CD4-positive, alpha-beta T cell treated with Interleukin-4 for 4 hours (primary cell): ENCODE results near the gene LRRC42.
"Not testable (repeated sequence)": the region's sequence is repeated elsewhere in the genome, so short reads cannot be mapped to it uniquely, and the experiment has no call there.

ENCODE experiments used
- DNase-seq: peaks from one replicate; pipeline ENCODE4 v3.0.0-alpha.2; 2020

Gene LRRC42

DNA sequence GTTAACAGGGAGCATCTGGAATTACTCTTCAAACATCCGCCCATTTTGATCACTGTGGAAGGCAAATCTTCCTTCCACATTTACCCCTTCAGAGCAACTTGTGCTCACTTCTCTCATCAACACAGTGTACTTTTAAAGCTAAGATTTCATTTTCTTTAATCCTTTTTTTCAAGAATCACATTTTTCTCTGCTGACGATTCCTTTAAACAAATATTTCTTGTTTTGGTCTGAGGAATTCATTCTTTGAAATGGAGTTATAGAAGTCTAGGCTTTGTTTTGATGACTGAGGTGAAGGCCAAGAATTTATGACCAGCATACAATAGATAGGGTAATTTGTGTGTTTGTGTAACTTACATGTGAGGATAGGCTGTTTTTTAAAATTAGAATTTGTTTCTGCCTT lies 25.6 kb downstream of the LRRC42 start:
- no peak for DNase-seq

DNA sequence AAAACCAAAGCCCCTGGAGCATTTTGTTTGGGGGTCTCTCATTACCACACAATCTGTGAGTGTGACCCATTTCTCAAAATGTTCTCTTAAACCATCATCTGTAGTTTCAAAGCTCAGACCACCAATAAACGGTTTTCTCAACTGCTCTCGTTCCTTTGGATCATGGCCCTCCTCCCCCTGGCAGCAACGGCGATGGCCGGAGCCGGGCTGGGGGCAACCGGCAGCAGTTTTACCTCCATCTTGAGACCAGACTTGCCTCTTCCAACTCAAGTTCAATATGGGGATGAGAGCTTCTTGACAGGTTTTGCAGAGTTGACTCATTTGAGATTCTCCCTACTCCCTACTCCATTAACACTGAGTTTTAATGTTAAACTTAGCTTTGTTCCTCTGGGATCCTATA lies 29.7 kb downstream of the LRRC42 start:
- DNase-seq = no peak

DNA sequence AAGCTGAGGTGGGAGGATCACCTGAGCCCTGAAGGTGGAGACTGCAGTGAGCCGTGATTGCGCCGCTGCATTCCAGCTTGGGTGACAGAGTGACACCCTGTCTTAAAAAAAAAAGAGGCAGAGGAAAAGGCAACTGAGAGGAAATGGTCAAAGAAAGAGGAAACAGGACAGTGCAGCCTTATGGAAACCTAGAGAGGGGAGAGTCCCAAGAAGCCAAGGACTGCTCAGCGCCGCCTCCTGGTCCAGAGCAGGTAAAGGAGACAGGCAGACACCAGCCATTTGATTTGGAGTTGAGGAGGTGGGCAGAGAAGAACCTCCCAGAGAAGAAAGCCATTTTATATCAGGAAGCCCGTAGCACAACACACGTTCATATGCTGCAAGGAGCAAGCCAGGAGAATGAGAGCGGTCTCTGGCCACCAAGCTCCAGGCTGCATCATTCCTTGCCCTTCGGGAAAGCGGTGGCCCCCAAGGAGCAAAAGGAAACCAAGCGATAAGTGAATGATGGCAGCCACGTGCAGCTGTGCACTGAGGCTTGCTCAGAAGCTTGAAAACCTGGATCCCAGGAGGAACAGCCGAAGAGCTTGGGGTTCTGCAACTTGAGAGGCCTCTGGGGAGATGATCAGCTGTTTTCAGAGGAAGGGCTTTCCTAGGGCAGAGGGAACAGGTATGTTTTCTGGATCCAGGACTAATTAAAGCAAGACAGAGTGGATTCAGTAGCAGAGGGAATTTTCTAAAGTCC lies 33.7 kb downstream of the LRRC42 start:
- no peak for DNase-seq

DNA sequence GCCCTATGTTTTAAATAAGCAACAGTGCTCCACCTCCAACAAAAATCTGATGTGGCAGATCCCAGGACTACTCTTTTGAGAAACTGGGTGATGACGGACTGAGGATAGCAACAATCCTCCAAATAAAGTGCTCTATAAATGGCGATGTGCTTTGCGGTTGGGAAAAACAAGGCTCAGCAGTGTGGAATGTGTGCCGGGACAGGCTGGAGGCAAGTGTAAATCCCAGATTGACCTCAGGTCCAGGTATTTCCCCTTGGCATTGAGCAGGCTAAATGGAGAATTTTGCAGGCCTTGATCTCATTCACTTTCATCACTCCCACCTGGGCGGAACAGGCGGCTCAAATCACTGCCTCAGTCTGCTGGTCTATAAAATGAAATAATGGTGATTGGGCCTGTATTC lies 35.1 kb downstream of the LRRC42 start:
- no peak for DNase-seq

DNA sequence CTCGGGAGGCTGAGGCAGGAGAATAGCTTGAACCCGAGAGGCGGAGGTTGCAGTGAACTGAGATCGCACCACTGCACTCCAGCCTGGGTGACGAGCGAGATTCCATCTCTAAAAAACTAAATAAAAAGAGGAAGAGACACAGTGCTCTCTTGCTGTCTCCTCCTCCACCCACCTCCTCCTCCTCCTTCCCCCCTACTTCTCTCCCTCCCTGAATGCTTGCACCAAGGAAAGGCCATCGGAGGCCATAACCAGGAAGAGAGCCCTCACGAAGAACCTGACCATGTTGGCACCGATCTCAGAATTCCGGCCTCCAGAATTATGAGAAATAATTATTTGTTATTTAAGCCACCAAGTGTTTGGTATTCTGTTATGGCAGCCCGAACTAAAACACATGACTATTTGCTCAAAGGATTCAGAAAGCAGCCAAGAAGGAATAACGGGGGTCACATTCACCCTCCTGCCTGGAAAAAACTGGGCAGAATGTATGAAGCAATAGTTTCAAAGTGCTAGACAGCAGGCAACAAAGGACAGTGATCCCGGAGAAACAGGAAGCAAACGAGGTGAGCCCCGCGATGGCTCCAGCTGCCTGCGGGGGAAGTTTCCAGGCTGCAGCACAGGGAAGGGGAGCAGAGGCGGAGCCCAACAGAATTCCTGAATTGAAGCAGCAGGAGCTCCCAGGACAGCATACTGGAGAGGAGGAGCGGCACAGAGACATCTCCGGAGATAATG lies 36.0 kb downstream of the LRRC42 start:
- no peak for DNase-seq

DNA sequence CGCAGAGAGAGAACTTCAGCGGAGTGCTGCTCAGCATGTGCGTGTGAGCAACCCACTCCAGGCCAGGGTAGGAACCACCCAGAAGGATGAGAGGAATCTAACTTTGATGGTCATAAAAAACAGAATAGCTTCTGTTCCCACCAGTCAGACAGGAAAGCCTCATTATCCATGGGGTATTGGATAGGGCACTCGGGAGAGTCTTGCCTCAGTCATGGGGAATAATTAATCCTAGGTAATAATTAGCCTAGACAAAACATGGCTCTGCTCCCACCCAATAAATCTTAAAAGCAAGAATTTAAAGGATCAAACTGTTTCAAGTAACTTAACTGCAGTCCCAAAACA lies 36.6 kb downstream of the LRRC42 start:
- no peak for DNase-seq

DNA sequence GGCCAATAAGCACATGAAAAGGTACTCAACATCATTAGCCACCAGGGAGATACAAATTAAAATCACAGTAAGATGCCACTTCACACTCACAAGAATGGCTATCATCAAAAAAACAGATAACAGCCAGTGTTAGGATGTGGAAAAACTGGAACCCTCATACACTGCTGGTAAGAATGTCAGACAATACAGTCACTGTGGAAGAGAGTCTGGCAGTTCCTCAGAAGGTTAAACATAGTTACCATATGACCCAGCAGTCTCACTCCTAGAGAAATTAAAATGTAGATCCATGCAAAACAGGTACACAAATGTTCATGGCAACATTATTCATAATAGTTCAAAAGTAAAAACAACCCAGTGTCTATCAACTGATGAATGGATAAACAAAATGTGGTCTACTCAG lies 38.6 kb downstream of the LRRC42 start:
- no peak for DNase-seq

DNA sequence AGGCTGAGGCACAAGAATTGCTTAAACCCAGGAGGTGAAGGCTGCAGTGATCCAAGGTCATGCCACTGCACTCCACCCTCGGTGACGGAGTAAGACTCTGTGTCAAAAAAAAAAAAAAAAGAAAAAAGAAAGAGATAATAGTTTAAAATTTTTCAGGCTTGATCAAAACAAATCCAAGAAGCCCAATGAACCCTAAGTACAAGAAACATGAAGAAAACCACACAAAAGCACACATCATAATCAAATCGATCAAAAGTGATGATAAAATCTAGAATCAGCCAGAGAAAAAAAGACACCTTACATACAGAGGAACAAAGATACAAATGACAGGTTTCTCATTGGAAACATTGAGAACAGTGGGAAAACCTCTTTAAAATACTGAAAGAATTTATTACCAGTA lies 40.3 kb downstream of the LRRC42 start:
- no peak for DNase-seq

DNA sequence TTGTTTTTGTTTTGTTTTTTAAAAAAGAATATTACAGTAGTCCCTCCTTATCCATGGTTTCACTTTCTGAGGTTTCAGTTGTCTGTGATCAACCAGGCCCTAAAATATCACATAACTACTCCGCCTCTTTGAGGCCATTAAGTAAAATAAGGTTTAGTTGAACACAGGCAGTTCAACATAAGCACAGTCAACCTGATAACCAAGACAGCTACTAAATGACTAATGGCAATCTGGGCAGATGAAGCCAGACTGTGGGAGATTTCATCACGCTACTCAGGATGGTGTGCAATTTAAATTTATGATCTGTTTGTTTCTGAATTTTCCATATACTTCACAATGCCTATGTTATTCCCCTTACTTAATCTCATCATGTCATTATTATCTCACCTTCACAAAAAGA lies 41.7 kb downstream of the LRRC42 start:
- no peak for DNase-seq

DNA sequence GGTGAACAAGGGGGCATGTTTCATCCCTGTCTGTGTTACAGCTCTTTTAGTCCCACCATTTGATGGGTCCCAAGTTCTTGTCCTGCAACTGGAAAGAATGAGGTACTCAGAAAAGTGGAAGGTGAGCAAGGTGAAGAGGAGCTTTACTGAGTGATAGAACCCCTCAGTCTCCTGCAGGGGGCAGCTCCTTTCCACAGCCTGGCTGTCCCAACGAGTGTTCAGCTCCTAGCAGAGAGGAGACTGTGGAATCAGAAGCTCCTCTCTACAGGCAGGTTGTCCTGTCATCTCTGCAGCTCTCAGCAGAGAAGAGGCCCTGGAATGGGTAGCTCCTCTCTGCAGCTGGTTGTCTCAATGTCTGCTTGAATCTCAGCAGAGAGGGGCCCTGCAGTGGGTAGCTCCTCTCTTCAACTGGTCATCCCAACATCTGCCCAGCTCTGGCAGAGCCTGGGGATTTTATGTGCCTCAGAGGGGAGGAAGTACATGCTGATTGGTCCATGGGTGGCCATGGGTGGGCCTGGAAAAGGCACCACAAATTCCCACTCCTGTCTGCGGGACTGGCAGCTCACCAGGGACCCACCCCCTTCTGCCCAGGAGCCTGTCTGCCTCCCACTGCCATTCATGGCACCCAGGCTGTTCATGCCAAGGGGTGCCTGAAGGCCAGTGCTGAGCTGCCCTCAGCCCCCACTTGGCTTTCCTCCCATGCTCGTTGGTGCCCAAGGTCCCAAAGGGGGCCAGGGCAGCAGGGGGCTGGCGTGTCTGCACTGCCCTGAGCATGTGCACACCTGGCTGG lies 46.1 kb downstream of the LRRC42 start:
- no peak for DNase-seq

DNA sequence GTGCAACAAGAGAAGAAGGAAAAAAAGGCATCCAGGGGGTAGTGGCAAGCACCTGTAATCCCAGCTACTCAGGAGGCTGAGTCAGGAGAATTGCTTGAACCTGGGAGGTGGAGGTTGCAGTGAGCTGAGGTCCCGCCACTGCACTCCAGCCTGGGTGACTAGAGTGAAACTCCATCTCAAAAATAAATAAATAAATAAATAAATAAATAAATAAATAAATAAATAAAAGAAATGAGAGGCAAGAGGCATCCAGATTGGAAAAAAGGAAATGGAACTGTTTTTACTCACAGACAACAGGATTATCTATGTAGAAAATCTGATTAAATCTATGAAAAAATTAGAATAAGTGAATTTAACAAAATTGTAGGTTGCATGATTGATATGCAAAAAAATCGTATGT lies 48.4 kb downstream of the LRRC42 start:
- not testable (repeated sequence) for DNase-seq

DNA sequence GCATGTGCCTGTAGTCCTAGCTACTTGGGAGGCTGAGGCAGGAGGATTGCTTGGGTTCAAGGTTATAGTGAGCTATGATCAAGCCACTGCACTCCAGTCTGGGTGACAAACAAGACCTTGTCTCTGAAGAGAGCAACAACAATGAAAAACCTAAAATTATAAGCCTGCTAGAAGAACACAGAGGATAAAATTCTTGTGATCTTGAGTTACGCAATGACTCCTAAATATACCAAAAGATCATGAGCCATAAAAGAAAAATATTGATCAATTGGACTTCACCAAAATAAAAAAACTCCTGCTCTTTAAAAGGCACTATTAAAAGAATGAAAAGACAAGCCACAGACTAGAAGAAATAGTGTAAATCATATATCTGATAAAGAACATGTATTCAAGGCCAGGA lies 49.5 kb downstream of the LRRC42 start:
- DNase-seq = no peak

DNA sequence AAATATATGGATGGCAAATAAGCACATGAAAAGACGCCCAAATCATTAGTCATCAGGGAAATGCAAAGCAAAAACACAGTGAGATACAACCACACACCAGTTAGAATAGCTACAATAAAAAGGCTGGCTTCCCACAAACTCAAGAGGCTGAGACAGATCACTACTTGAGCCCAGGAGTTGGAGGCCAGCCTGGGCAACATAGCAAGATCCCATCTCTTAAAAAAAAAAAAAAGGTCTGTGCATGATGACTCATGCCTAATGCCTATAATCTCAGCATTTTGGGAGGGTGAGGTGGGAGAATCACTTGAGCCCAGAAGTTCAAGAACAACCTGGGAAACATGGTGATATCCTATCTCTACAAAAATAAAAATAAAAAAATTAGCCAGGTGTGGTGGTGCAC lies 52.1 kb downstream of the LRRC42 start:
- DNase-seq = no peak

DNA sequence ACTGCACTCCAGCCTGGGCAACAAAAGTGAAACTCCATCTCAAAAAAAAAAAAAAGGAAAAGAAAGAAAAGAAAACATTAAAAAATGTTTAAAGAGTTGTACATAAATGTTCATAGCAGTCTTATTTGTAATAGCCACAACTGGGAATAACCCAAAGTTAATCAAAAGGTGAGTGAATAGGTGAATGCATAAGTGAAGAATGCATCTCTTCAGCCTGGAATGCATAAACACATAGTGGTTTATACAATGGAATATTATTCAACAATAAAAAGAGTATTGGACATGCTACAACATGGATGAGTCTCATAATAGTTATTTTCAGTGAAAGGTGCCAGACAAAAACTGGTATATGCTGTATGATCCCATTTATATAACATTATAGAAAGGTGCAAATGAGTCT lies 53.8 kb downstream of the LRRC42 start:
- DNase-seq = no peak

DNA sequence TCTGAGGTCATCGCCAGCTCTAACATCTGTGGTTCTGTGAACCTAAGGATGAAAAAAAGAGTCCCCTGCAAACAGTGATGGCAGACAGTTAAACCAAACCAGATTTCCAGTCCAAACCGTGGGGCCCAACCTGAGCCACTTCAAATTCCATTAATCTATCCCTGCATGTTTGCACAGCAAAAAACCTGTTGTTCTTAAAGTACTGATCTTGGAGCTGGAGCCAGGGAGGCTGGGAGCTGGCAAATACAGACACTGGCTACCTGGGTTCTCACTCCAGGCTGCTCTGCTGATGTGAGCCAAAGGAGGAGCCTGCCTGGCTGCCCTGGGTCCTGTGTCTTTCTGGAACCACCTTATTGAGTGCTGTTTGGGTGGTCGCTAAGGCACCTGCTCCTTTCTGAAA lies 55.4 kb downstream of the LRRC42 start:
- DNase-seq = no peak

DNA sequence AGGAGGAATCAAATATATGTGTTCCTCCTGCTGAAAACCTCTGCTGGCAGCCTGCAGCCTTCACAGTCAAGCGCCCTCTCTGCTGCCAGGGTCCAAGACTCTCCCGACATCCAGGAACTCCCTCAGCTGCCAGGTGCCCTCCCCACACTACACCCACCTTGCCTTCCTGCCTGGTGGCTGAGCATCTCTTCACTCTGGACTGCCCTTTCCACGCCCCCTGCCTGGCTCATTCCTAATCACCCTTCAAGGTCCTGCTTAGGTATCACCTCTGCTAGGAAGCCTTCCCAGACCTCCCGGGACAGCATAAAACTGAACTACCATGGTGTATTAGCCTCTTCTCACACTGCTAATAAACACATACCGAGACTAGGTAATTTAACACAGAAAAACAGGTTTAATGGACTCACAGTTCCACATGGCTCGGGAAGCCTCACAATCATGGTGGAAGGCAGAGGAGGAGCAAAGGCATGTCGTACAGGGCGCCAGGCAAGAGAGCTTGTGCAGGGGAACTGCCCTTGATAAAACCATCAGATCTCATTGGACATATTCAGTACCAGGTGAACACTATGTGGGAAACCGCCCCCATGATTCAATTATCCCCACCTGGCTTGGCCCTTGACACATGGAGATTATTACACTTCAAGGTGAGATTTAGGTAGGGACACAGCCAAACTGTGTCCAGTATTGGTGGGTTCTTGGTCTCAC lies 56.5 kb downstream of the LRRC42 start:
- DNase-seq = no peak

DNA sequence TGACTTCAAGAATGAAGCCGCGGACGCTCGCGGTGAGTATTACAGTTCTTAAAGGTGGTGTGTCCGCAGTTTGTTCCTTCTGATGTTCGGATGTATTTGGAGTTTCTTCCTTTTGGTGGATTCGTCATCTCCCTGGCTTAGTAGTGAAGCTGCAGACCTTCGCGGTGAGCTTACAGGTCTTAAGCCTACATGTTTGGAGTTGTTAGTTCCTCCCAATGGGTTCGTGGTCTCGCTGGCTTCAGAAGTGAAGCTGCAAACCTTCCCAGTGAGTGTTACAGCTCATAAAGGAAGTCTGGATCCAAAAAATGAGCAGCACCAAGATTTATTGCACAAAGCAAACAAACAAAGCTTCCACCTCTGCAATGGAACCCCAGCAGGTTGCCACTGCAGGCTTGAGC lies 57.1 kb downstream of the LRRC42 start:
- DNase-seq = no peak

DNA sequence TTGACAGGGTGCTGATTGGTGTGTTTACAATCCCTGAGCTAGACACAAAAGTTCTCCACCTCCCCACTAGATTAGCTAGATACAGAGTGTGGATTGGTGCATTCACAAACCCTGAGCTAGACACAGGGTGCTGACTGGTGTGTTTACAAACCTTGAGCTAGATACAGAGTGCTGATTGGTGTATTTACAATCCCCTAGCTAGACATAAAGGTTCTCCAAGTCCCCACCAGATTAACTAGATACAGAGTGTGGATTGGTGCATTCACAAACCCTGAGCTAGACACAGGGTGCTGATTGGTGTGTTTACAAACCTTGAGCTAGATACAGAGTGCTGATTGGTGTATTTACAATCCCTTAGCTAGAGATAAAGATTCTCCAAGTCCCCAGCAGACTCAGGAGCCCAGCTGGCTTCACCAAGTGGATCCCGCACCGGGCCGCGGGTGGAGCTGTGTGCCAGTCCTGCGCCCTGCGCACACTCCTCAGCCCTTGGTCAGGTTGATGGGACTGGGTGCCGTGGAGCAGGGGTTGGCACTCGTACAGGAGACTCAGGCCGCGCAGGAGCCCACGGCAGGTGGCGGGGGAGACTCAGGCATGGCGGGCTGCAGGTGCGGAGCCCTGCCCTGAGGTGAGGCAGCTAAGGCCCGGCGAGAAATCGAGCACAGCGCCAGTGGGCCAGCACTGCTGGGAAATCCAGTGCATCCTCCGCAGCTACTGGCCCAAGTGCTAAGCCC lies 57.8 kb downstream of the LRRC42 start:
- not testable (repeated sequence) for DNase-seq

DNA sequence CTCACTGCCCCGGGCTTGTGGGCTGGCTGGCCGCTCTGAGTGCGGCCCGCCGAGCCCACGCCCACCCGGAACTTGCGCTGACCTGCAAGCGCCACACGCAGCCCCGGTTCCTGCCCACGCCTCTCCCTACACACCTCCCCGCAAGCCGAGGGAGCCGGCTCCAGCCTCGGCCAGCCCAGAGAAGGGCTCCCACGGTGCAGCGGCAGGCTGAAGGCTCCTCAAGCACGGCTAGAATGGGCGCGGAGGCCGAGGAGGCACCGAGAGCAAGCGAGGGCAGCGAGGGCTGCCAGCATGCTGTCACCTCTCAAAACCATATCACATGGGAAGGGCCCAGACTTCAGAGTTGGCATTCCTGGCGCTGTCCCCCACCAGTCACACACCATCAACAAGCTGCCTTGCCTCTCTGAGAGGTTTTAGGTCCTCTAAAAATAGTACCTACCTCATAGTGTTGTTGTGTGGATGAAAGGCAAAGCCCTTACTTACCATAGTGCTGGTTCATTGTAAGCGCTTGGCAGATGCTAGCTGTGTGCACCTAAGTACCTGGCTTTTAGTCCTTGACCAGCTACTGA lies 58.4 kb downstream of the LRRC42 start:
- no peak for DNase-seq

DNA sequence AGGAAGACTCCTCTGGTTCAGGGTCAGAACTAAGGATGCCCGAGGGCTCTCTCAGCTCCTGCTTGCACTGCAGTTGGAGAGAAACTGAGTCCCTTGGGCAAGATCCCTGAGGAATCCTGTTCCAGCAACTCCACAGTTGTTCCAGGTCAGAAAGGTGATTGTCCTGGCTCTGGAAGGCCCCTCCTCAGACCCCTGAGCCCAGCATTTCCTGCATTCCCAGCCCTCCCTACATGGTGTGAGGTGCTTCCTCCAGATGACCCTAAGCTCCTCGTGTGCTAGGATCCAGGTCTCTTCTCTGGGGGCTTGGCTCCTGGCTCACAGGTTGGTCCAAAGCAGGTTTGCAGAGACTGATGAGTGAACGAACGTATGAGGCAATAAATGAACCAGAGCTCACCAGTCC lies 60.4 kb downstream of the LRRC42 start:
- no peak for DNase-seq

DNA sequence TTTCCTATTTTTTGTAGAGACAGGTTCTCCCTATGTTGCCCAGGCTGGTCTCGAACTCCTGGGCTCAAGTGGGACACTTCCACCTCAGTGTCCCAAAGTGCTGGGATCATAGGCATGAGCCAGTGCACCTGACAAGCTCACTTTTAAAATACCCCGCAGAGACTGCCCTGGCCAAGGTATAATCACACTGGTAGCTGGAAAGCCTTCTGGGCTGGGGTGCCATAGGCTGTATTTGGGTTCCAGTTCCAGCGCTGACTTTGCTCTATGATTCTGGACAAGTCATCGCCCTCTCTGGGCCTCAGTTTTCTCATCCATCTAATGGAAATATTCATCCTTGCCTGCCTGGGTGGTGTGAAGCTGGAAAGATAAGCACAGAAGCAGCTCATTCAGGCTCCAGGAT lies 61.5 kb downstream of the LRRC42 start:
- DNase-seq = no peak

DNA sequence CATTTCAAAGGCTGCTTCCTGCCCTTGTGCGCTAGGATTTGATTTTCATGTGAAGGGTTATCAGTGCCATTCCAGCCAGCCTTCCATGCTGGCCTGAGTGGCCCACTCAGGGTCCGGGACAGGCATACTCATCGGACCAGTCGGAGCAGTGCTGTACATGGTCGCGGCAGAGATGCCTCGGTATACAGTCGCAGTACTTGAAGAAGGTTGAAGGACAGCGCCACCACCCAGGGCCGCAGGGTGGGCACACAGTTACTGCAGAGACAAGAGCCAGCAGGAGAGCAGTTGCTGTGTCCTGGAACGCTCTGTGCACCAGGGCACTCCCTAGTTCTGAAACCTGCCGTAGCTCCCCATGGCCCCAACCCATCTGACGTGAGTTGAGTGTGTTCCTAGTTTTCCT lies 62.7 kb downstream of the LRRC42 start:
- no peak for DNase-seq
